A673 (cell line): Measurements from ENCODE around the gene EPB41L5. TPM values are rescaled to one million over a fixed set of nuclear protein-coding genes. Genes with fewer than 3 reads are reported as not detected.

ENCODE experiments used
- BruUV-seq: library from RNA; stranded (reverse); fragments of 400-500 nt; replicated peaks from 2 replicates; lab custom pipeline; 2021; lab: Mats Ljungman, UMichigan
- CTCF ChIA-PET: fragments of 300-600 bp; sonication (Branson Sonifier 250); formaldehyde crosslinking; loops from one replicate; lab custom pipeline; 2022; ENCODE audit warnings: antibody characterized with exemption; lab: Charles Lee
- POLR2A ChIA-PET: fragments of 300-600 bp; sonication (Branson Sonifier 250); formaldehyde crosslinking; loops from one replicate; lab custom pipeline; 2022; ENCODE audit warnings: antibody characterized with exemption; ENCODE audit not compliant: low non-redundant PET; lab: Charles Lee
- DNase-seq: peaks from one replicate; pipeline ENCODE4 v3.0.0-alpha.2; 2015; ENCODE audit warnings: low spot score
- H3K27ac ChIP-seq: fragments of 200-600 bp; sonication (generic); 2 replicates; pipeline ENCODE4 v1.5.1; 2016; ENCODE audit warnings: mixed run types, low read depth, mild to moderate bottlenecking, mixed read lengths, antibody characterized with exemption, low read length; ENCODE audit not compliant: poor library complexity, severe bottlenecking
- H3K27me3 ChIP-seq: fragments of 200-600 bp; sonication (generic); replicated peaks from 2 replicates; pipeline ENCODE4 v1.6.1; 2017; ENCODE audit warnings: mixed run types, low read depth, mild to moderate bottlenecking, mixed read lengths, antibody characterized with exemption, low read length; ENCODE audit not compliant: insufficient read depth, poor library complexity
- H3K36me3 ChIP-seq: fragments of 200-600 bp; sonication (generic); 2 replicates; pipeline ENCODE4 v1.6.1; 2016; ENCODE audit warnings: mixed run types, mild to moderate bottlenecking, mixed read lengths, antibody characterized with exemption, low read length; ENCODE audit not compliant: insufficient read depth, poor library complexity, severe bottlenecking
- H3K4me1 ChIP-seq: fragments of 200-600 bp; sonication (generic); 2 replicates; pipeline ENCODE4 v1.6.1; 2017; ENCODE audit warnings: mixed run types, mild to moderate bottlenecking, mixed read lengths, antibody characterized with exemption, low read length; ENCODE audit not compliant: insufficient read depth, poor library complexity, severe bottlenecking
- H3K4me3 ChIP-seq: fragments of 200-600 bp; sonication (generic); 2 replicates; pipeline ENCODE4 v1.5.1; 2016; ENCODE audit warnings: low read depth, mixed run types, mild to moderate bottlenecking, mixed read lengths, low read length; ENCODE audit not compliant: poor library complexity, severe bottlenecking
- H3K9me3 ChIP-seq: fragments of 200-600 bp; sonication (generic); 2 replicates; pipeline ENCODE4 v1.6.1; 2016; ENCODE audit warnings: mixed run types, low read depth, mild to moderate bottlenecking, mixed read lengths, antibody characterized with exemption, low read length; ENCODE audit not compliant: poor library complexity, severe bottlenecking
- EZH2 ChIP-seq: fragments of 200-600 bp; sonication (generic); IDR thresholded peaks from 2 replicates; pipeline ENCODE4 v1.6.1; 2017; ENCODE audit warnings: borderline replicate concordance, low read depth, mild to moderate bottlenecking, mixed read lengths, antibody characterized with exemption, low read length; ENCODE audit not compliant: poor library complexity, severe bottlenecking
- intact Hi-C: fragments of 100-400 bp; cut with micrococcal nuclease; formaldehyde crosslinking; loops from one replicate; pipeline ENCODE4 v1.10.0; 2022; ENCODE audit not compliant: unreplicated experiment
- total RNA-seq: library from RNA; stranded (reverse); gene quantifications from 2 replicates; pipeline ENCODE4 v1.2.3, GENCODE V29; 2021
- TF ChIP-seq, protein P1 (sequence below): fragments of 300-800, 200-600 bp; sonication (generic); conservative IDR thresholded peaks from 2 replicates; pipeline ENCODE4 v1.5.1; 2017; ENCODE audit warnings: low read depth, mild to moderate bottlenecking, antibody characterized with exemption, low read length, moderate library complexity, mixed read lengths

The EPB41L5 gene
- total RNA-seq, 1 experiment from 2014 or later: 26.5 TPM

DNA sequence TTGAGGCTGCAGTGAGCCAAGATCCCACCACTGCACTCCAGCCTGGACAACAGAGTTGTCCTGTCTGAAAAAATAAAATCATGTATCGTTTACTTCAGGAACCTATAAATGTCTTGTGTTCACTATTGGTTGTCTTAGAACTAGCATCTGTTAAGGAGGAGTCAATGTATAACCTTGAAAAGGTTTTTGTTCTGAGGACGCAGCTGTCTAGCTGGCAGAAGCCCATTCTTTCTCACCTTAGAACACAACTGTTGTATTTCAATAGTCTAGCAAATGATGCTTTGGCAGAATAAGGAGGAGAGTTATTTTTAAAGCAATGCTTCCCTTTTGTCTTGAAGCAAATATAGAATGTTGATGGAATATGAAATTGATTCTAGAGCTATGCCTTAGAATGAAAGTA lies 21.1 kb downstream of the EPB41L5 start:
- CTCF ChIA-PET: no interaction called here
- BruUV-seq: no TSS peak
- Histone ChIP-seq H3K27ac (no peak overlapping the region), H3K4me1 (peaks cover 8% of the 10 kb centered on the region), H3K4me3 (no peak overlapping the region), H3K27me3 (no peaks in the 10 kb centered on the region), H3K9me3 (no peaks in the 10 kb centered on the region), H3K36me3 (no peaks in the 10 kb centered on the region)
- no peak for TF ChIP-seq EZH2
- TF ChIP-seq, protein P1, sequence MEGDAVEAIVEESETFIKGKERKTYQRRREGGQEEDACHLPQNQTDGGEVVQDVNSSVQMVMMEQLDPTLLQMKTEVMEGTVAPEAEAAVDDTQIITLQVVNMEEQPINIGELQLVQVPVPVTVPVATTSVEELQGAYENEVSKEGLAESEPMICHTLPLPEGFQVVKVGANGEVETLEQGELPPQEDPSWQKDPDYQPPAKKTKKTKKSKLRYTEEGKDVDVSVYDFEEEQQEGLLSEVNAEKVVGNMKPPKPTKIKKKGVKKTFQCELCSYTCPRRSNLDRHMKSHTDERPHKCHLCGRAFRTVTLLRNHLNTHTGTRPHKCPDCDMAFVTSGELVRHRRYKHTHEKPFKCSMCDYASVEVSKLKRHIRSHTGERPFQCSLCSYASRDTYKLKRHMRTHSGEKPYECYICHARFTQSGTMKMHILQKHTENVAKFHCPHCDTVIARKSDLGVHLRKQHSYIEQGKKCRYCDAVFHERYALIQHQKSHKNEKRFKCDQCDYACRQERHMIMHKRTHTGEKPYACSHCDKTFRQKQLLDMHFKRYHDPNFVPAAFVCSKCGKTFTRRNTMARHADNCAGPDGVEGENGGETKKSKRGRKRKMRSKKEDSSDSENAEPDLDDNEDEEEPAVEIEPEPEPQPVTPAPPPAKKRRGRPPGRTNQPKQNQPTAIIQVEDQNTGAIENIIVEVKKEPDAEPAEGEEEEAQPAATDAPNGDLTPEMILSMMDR: no peak
- intact Hi-C loops: no loop called here
- POLR2A ChIA-PET: no interaction called here
- no peak for DNase-seq

DNA sequence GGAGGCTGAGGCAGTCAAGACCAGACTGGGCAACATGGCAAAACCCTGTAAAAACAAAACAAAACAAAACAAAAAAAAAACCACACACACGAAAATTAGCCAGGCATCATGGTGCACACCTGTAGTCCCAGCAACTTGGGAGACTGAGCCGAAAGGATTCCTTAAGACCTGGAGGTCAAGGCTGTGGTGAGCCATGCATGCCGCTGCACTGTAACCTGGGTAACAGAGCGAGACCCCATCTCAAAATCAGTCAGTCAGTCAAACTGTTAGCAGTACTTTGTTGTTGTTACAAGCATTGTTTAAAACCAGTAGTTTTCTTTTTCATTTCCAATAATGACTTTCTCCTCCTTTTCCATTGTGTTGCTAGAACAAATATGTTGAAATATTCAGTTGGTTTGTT lies 21.7 kb downstream of the EPB41L5 start:
- intact Hi-C loops: no loop called here
- DNase-seq: no peak
- BruUV-seq: no TSS peak
- no peaks in the 10 kb centered on the region for H3K9me3 ChIP-seq
- H3K4me3 ChIP-seq: no peak overlapping the region
- TF ChIP-seq, protein P1: no peak
- no peak for TF ChIP-seq EZH2
- ChIA-PET CTCF (no interaction called here), POLR2A (no interaction called here)
- H3K4me1 ChIP-seq: peaks cover 8% of the 10 kb centered on the region
- no peaks in the 10 kb centered on the region for H3K36me3 ChIP-seq
- no peak overlapping the region for H3K27ac ChIP-seq
- H3K27me3 ChIP-seq: no peaks in the 10 kb centered on the region

DNA sequence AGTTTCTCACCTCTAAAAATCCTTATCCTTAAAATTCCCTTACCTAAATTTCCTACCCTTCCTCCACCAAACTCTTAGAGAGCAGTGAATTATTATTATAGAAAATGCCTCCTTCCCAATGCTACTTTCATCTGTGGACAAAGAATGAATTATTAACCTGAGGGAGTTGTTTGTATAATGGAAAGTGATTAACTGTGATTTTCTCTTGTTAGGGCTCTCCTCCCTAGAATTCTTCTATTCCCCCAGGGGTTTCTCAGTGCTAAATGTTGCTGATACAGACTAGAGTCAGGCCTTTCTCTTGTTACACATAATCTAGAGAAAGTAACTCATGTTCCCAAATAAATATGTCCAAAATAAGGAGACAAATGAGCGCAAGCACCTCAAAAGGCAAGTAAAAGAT lies 23.3 kb downstream of the EPB41L5 start:
- DNase-seq: peak; percentile 52
- Histone ChIP-seq H3K4me1 (peaks cover 8% of the 10 kb centered on the region), H3K4me3 (no peak overlapping the region), H3K27me3 (no peaks in the 10 kb centered on the region), H3K27ac (no peak overlapping the region), H3K9me3 (no peaks in the 10 kb centered on the region), H3K36me3 (no peaks in the 10 kb centered on the region)
- TF ChIP-seq, protein P1: no peak
- TF ChIP-seq EZH2: no peak
- ChIA-PET CTCF (no interaction called here), POLR2A (no interaction called here)
- intact Hi-C loops: no loop called here
- no TSS peak for BruUV-seq
